Measurements from ENCODE around the gene CEP97.
A peak's percentile ranks its signal among the peaks of the same experiment; 100 is the strongest.
"Not testable (repeated sequence)": the region's sequence is repeated elsewhere in the genome, so short reads cannot be mapped to it uniquely, and the experiment has no call there.

Gene CEP97

GRCh38 chr3:101724329-101725193, at the start of gene CEP97:
CEP97 (plus strand) TSS chr3:101724614; CDS start chr3:101724677, 63 bp downstream.
- peak; percentile 96 to 97 for DNase-seq

DNA sequence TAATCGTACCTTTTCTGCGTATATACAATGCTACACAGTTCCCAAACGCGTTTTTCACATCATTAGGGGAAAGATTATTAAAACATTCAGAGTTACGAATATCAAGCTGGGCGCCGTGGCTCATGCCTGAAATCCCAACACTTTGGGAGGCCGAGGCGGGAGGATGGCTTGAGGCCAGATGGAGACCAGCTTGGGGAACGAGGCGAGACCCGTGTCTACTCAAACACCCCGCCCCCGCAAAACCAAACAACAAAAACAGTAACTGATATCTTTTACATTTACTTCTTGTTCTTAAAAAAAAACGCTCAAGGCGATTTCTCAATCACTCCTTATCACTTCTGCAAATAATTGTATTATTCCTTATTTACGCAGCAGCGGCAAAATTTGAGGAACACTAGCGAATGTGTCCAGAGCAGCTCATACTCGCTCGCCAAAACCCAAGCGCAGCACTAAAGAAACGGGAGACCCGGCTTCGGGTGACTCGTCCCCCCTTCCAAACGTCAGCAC, 48.7 kb upstream of the CEP97 start:
- DNase-seq, result no peak

- no peak for DNase-seq
Measured at GRCh38 chr3:101676216-101676764, 48.1 kb upstream of the CEP97 start.

DNA sequence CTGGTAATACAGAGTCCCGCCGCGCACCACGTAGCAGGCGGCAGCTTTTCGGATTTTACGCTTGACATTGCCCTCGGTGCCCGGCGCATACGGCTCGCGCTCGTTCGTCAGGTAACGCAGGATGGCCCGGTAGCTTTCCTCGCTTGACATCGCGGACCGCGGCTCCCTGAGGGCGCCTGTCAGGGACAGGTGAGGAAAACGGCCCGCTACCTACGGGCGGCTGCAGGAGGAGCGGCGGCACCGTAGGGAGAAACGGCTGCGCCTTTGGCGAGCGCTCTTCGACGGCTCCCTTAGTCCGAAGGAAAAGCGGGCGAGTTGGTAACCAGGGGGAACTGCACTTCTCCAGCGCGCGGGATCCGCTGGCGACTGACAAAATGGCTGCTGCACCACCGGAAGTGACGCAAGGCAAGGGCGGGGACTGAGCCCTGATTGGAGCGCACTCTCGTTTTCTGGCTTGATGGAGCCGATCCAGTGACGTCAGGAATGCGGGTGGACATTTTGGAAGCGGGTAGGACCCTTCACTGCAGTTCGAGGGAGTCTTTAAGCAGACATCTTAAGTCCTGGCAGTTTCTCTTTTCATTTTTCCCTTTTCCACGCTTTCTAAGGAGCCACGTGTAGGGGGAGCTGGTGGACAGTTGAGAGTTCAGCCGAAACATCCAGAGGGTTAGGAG, 47.5 kb upstream of the CEP97 start, which contains the start of gene ZBTB11:
TSS of gene ZBTB11 (minus strand) at position 368 of the 671 bp plus-strand sequence. CDS start at position 150, 218 bp downstream.
- no peak for DNase-seq

DNA sequence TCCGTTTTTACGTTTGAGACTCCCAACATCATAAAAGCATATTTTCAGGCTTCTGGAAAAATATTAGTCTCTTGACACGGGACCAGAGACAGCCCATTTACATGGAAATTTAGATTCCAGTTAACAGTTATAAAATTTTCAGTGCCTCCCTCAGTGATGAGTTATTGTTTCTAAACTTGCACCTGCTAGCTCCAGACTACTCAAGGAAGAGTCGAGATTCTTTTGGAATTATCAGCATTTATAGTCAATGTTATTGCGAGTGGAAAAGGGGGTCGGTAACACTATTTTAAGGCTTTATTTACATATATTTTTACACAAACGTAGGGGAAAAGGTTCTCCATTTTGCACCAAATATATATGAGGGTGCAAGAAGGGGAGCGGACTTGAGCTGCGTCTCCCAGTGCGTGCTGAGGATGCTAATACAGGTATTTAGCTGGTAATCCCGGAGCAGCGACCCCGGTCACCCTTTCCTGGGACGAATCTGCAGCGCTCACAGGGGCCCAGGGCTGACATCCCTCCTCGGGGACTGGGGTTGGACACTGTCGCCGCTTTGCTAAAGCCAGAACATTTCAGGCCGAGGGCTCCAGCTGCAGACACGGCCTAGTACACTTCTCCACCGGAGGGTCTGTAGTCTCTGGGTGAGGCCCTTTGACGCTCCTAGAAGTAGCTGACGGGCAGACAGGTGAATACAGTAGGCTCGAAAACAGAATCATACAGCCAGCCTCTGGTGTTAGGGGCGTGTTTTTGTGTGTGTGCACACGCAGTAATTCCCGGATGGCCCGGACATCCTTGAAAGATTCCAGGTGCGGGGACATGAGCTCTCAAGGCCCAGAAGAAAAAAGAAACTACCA, 46.8 kb upstream of the CEP97 start:
- no peak for DNase-seq

GRCh38 chr3:101678837-101679236, 45.6 kb upstream of the CEP97 start:
- DNase-seq, result not testable (repeated sequence)

- no peak for DNase-seq
Measured at GRCh38 chr3:101680466-101680865, 43.9 kb upstream of the CEP97 start.

GRCh38 chr3:101685050-101685400, 39.4 kb upstream of the CEP97 start:
- DNase-seq, result no peak

DNA sequence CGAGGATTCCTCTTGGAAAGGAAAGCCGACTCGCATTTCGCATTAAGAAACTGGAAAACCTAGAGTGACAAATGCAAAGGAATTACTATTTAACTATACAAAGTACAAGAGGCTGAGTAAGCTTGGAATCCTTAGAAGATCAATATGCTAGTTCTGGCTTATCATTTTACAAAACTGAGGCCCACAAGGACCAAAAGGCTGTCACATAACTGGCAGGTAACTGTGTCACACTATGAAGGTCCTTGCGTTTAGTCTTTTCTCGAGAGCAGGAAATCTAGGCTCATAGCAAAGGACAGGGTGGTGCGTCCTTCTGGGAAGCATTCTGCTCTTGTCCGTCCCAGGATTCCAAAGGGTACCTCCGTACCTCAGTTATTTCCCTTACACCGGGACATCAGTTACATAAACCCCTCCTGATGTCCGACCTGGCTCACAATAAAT, 38.5 kb upstream of the CEP97 start:
- DNase-seq, result no peak

- DNase-seq, result no peak
Measured at GRCh38 chr3:101687142-101687931, 37.1 kb upstream of the CEP97 start.

DNA sequence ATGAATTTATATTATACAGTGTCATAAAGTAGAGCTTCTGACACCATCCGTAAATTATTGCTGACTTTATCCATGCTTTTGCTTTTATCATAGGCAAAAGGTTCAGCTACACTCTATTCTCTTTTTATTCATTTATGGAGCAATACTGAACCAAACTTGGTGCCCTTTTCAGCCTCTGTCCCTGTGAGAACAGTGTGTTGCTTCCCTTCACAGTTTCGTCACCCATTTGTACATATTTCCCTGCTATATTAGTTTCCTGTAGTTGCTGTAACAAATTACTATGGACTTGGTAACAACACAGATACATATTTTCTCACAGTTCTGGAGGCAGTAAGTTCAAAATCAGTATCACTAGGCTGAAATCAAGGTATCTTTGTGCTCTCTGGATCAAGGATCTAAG, 35.1 kb upstream of the CEP97 start:
- DNase-seq, result no peak

DNA sequence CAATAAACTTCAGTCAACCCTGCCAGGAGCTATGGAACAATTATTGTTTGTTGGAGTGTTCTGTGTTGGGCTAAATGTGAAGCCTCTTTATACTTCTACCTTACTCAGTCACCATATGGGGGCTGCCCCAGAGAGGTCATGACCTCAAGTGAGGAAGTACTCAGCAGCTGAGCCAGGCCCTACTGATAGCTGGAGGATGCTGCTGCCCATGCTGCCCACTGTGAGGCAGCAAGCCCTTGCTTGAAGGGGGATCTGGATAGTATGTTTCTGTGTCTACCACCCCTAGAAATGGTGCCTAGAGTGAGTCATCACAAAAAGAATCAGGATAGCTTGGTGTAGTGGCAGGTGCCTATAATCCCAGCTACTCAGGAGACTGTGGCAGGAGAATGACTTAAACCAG, 33.4 kb upstream of the CEP97 start:
- no peak for DNase-seq

DNA sequence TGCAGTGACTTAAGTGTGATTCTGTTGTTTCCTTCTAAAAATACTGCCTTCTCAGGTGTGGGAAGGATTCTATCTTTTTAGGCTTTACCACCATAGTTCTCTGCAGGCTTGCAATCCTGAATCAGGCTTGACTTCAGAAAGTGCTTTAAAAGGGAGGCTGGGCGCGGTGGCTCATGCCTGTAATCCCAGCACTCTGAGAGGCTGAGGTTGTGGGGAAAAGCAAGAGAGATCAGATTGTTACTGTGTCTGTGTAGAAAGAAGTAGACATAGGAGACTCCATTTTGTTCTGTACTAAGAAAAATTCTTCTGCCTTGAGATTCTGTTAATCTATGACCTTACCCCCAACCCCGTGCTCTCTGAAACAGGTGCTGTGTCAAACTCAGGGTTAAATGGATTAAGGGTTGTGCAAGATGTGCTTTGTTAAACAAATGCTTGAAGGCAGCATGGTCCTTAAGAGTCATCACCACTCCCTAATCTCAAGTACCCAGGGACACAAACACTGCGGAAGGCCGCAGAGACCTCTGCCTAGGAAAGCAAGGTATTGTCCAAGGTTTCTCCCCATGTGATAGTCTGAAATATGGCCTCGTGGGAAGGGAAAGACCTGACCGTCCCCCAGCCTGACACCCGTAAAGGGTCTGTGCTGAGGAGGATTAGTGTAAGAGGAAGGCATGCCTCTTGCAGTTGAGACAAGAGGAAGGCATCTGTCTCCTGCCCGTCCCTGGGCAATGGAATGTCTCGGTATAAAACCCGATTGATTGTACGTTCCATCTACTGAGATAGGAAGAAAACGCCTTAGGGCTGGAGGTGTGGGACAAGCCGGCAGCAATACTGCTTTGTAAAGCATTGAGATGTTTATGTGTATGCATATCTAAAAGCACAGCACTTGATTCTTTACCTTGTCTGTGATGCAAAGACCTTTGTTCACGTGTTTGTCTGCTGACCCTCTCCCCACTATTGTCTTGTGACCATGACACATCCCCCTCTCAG, 32.4 kb upstream of the CEP97 start:
- DNase-seq, result not testable (repeated sequence)

- DNase-seq, result not testable (repeated sequence)
Measured at GRCh38 chr3:101693540-101693939, 30.9 kb upstream of the CEP97 start.

DNA sequence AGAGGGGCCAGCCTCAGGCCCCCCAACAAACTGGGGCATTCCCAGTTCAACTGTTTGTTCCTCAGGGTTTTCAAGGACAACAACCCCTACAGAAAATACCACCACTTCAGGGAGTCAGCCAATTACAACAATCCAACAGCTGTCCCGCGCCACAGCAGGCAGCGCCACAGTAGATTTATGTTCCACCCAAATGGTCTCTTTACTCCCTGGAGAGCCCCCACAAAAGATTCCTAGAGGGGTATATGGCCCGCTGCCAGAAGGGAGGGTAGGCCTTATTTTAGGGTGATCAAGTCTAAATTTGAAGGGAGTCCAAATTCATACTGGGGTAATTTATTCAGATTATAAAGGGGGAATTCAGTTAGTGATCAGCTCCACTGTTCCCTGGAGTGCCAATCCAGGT, 29.6 kb upstream of the CEP97 start:
- DNase-seq, result not testable (repeated sequence)

GRCh38 chr3:101695779-101696372, 28.5 kb upstream of the CEP97 start:
- DNase-seq, result no peak

GRCh38 chr3:101701696-101702634, 22.4 kb upstream of the CEP97 start:
- DNase-seq, result no peak

- DNase-seq, result no peak
Measured at GRCh38 chr3:101702726-101703125, 21.7 kb upstream of the CEP97 start.

DNA sequence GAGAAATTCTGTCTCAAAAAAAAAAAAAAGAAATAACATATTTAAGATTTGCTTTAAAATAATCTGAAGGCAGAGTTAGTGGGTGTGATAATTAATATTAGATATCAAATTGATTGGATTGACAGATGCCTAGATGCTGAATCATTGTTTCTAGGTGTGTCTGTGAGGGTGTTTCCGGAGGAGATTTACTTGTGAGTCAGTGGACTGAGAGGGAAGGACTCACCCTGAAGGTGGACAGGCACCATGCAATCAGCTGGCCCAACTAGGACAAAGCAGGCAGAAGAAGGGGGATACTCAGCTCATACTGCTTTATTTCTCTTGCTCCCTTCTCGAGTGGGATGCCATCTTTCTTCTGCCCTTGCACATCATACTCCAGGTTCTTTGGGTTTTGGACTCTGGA, 21.2 kb upstream of the CEP97 start:
- no peak for DNase-seq

Data from Kasumi-1 (cell line).